HG03039 (cell line): ENCODE data around the gene FTCD.
"Not testable (repeated sequence)": the region's sequence is repeated elsewhere in the genome, so short reads cannot be mapped to it uniquely, and the experiment has no call there.

ENCODE experiments used
- ATAC-seq: cut with Tn5 transposase; IDR thresholded peaks from one replicate; pipeline ENCODE4 v1.9.1; 2021; ENCODE audit warnings: mild to moderate bottlenecking, moderate library complexity; ENCODE audit not compliant: unreplicated experiment

The FTCD gene

GRCh38 chr21:46188226-46189212 lies 33.1 kb upstream of the FTCD start:
- ATAC-seq = no peak

- no peak for ATAC-seq
Observed at GRCh38 chr21:46187814-46188213, 32.4 kb upstream of the FTCD start.

GRCh38 chr21:46187261-46187660 lies 31.9 kb upstream of the FTCD start:
- ATAC-seq = no peak

- ATAC-seq = no peak
Observed at GRCh38 chr21:46185716-46186115, 30.3 kb upstream of the FTCD start.

GRCh38 chr21:46184625-46185555 lies 29.5 kb upstream of the FTCD start:
- ATAC-seq = no peak

GRCh38 chr21:46183910-46184624 lies 28.7 kb upstream of the FTCD start, which contains the start of gene SPATC1L:
Gene SPATC1L, minus strand, starts transcription at chr21:46184459. Its CDS starts 1,643 bp downstream, at chr21:46182816.
- no peak for ATAC-seq

GRCh38 chr21:46183337-46183909 lies 28.0 kb upstream of the FTCD start:
- not testable (repeated sequence) for ATAC-seq

GRCh38 chr21:46182548-46183336 lies 27.4 kb upstream of the FTCD start:
- ATAC-seq = no peak

- no peak for ATAC-seq
Observed at GRCh38 chr21:46181953-46182547, 26.7 kb upstream of the FTCD start.

GRCh38 chr21:46181436-46181835 lies 26.1 kb upstream of the FTCD start:
- ATAC-seq = no peak

GRCh38 chr21:46180778-46181391 lies 25.5 kb upstream of the FTCD start:
- no peak for ATAC-seq

- ATAC-seq = no peak
Observed at GRCh38 chr21:46180079-46180722, 24.8 kb upstream of the FTCD start.

GRCh38 chr21:46179708-46180078 lies 24.3 kb upstream of the FTCD start:
- ATAC-seq = no peak

GRCh38 chr21:46178961-46179360 lies 23.6 kb upstream of the FTCD start:
- ATAC-seq = no peak

GRCh38 chr21:46176443-46177129 lies 21.2 kb upstream of the FTCD start:
- not testable (repeated sequence) for ATAC-seq

- ATAC-seq = no peak
Observed at GRCh38 chr21:46173573-46173972, 18.2 kb upstream of the FTCD start.

- ATAC-seq = no peak
Observed at GRCh38 chr21:46172863-46173528, 17.6 kb upstream of the FTCD start.
